Caco-2 (cell line): ENCODE results near the gene ALG12. TPM values are rescaled to one million over a fixed set of nuclear protein-coding genes. Genes with fewer than 3 reads are reported as not detected.

Source experiments
- BruUV-seq: library from RNA; stranded (reverse); fragments of 400-500 nt; replicated peaks from 2 replicates; lab custom pipeline; 2021; lab: Mats Ljungman, UMichigan
- CTCF ChIA-PET: fragments of 300-600 bp; sonication (Branson Sonifier 250); formaldehyde crosslinking; loops from one replicate; lab custom pipeline; 2022; ENCODE audit warnings: antibody characterized with exemption; lab: Charles Lee
- POLR2A ChIA-PET: fragments of 300-600 bp; sonication (Branson Sonifier 250); formaldehyde crosslinking; loops from one replicate; lab custom pipeline; 2022; ENCODE audit warnings: antibody characterized with exemption; lab: Charles Lee
- DNase-seq, 2 experiments: peaks; one replicate each; pipeline versions ENCODE4 v3.0.0 to v3.0.0-alpha.2; 2020 to 2022
- H3K27me3 ChIP-seq: replicated peaks from 2 replicates; pipeline ENCODE4 v1.6.0; 2011; ENCODE audit warnings: low read length; ENCODE audit not compliant: control insufficient read depth, insufficient read depth
- H3K36me3 ChIP-seq: 2 replicates; pipeline ENCODE4 v1.5.1; 2011; ENCODE audit warnings: low read length; ENCODE audit not compliant: control insufficient read depth, insufficient read depth
- H3K4me1 ChIP-seq: fragments of 250-450 bp; sonication (Bioruptor Pico); 2 replicates; pipeline ENCODE4 v1.5.1; 2020; ENCODE audit warnings: mild to moderate bottlenecking
- H3K4me3 ChIP-seq: 2 replicates; pipeline ENCODE4 v1.5.1; 2011; ENCODE audit warnings: low read depth, mild to moderate bottlenecking, control low read depth, low read length
- H3K9me3 ChIP-seq: fragments of 250-450 bp; sonication (Bioruptor Pico); 2 replicates; pipeline ENCODE4 v1.5.1; 2020; ENCODE audit warnings: mild to moderate bottlenecking, moderate library complexity
- H3K27ac Mint-ChIP-seq: one replicate; pipeline ENCODE4 v1.8.0; 2022; ENCODE audit warnings: mixed read lengths; ENCODE audit not compliant: unreplicated experiment
- H3K27me3 Mint-ChIP-seq: one replicate; pipeline ENCODE4 v1.8.0; 2022; ENCODE audit warnings: mixed read lengths; ENCODE audit not compliant: insufficient read depth, unreplicated experiment
- H3K36me3 Mint-ChIP-seq: one replicate; pipeline ENCODE4 v1.8.0; 2022; ENCODE audit warnings: mild to moderate bottlenecking, mixed read lengths; ENCODE audit not compliant: insufficient read depth, unreplicated experiment
- H3K4me1 Mint-ChIP-seq: one replicate; pipeline ENCODE4 v1.8.0; 2022; ENCODE audit warnings: low read depth, mixed read lengths; ENCODE audit not compliant: unreplicated experiment
- H3K4me3 Mint-ChIP-seq: one replicate; pipeline ENCODE4 v1.8.0; 2022; ENCODE audit warnings: mild to moderate bottlenecking, moderate library complexity, mixed read lengths; ENCODE audit not compliant: unreplicated experiment
- H3K9me3 Mint-ChIP-seq: one replicate; pipeline ENCODE4 v1.8.0; 2022; ENCODE audit warnings: mixed read lengths; ENCODE audit not compliant: unreplicated experiment
- intact Hi-C: fragments of 100-400 bp; cut with micrococcal nuclease; formaldehyde crosslinking; loops from one replicate; pipeline ENCODE4 v1.10.0; 2022; ENCODE audit not compliant: unreplicated experiment
- total RNA-seq: library from RNA; stranded (reverse); gene quantifications from 2 replicates; pipeline ENCODE4 v1.2.3, GENCODE V29; 2022
- TF ChIP-seq, protein P1 (sequence below), 2 experiments: fragments of 200-600 bp in 1 of 2; IDR thresholded peaks; 1 replicate in 1 of 2; 2 replicates in 1 of 2; pipeline versions ENCODE4 v1.5.1 to v1.8.0; 2011 to 2022; ENCODE audit warnings: antibody characterized with exemption in 1 of 2, control low read depth in 1 of 2, inconsistent platforms in 1 of 2, low read depth in 1 of 2, low read length in 1 of 2, mild to moderate bottlenecking in 1 of 2, moderate library complexity in 1 of 2; ENCODE audit not compliant: insufficient read depth in 1 of 2, severe bottlenecking in 1 of 2, unreplicated experiment in 1 of 2

ALG12 gene
- total RNA-seq, 1 experiment from 2014 or later, result 35.7 TPM

DNA sequence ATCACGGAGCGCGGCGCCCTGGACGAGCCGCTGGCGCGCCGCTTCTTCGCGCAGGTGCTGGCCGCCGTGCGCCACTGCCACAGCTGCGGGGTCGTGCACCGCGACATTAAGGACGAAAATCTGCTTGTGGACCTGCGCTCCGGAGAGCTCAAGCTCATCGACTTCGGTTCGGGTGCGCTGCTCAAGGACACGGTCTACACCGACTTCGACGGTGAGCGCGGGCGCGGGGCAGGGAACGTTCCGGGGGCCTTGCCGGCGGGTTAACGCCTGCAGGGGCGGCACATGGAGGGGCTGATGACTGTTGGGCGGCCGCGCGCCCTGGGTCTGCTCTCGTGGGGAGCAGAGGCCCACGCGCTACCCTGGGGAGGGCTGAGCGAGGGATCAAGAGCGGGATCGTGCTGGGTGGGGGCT is 43.4 kb upstream of the ALG12 start:
- Histone ChIP-seq H3K4me1 (peaks cover 57% of the 10 kb centered on the region), H3K27me3 (no peaks in the 10 kb centered on the region), H3K9me3 (no peaks in the 10 kb centered on the region), H3K4me3 (peak overlapping the region; percentile 80), H3K36me3 (peaks cover 4% of the 10 kb centered on the region)
- ChIA-PET CTCF (interaction anchor here (1.3 to 1.8 kb wide), 3 partner anchors 30 to 69 kb away, joined by 4 to 13 read pairs (median 5); no protein-coding TSS in a partner anchor), POLR2A (interaction anchor here (3.3 kb wide), 1 partner anchor 10 kb away, joined by 25 read pairs; no protein-coding TSS in a partner anchor)
- peak in 1 of 2 experiments; percentile 34 for DNase-seq
- Mint-ChIP-seq H3K9me3 (no peaks in the 10 kb centered on the region), H3K4me3 (peak overlapping the region; percentile 82), H3K27ac (peak overlapping the region; percentile 64), H3K27me3 (no peaks in the 10 kb centered on the region), H3K4me1 (peaks cover 7% of the 10 kb centered on the region), H3K36me3 (peaks cover 53% of the 10 kb centered on the region)
- BruUV-seq, result no TSS peak
- TF ChIP-seq, protein P1, sequence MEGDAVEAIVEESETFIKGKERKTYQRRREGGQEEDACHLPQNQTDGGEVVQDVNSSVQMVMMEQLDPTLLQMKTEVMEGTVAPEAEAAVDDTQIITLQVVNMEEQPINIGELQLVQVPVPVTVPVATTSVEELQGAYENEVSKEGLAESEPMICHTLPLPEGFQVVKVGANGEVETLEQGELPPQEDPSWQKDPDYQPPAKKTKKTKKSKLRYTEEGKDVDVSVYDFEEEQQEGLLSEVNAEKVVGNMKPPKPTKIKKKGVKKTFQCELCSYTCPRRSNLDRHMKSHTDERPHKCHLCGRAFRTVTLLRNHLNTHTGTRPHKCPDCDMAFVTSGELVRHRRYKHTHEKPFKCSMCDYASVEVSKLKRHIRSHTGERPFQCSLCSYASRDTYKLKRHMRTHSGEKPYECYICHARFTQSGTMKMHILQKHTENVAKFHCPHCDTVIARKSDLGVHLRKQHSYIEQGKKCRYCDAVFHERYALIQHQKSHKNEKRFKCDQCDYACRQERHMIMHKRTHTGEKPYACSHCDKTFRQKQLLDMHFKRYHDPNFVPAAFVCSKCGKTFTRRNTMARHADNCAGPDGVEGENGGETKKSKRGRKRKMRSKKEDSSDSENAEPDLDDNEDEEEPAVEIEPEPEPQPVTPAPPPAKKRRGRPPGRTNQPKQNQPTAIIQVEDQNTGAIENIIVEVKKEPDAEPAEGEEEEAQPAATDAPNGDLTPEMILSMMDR (IDR thresholded peaks at IDR 0.05; ENCODE audit: insufficient read depth in 1 of 2, low read depth in 1 of 2, low read length in 1 of 2, severe bottlenecking in 1 of 2, unreplicated experiment in 1 of 2), result no peak
- intact Hi-C loops, result loop anchor here (1.0 kb wide), 1 partner anchor 30 kb away; no protein-coding TSS in a partner anchor

DNA sequence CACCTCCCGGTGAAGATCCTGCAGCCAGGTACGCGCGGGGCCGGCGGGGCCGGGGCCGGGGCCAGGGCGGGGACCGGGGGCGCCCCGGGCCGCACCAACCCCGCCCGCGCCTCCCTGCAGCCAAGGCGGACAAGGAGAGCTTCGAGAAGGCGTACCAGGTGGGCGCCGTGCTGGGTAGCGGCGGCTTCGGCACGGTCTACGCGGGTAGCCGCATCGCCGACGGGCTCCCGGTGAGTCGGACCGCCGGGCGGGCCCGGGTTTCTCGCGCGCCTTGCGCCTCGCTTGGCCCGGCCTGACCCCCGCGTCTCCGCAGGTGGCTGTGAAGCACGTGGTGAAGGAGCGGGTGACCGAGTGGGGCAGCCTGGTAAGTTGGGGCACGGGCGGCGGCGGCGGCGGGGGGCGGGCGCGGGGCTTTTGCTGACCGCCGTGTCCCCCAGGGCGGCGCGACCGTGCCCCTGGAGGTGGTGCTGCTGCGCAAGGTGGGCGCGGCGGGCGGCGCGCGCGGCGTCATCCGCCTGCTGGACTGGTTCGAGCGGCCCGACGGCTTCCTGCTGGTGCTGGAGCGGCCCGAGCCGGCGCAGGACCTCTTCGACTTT is 42.9 kb upstream of the ALG12 start:
- H3K27ac Mint-ChIP-seq, result no peak overlapping the region
- Histone ChIP-seq H3K9me3 (no peaks in the 10 kb centered on the region), H3K4me1 (peaks cover 52% of the 10 kb centered on the region), H3K4me3 (peak overlapping the region; percentile 80), H3K36me3 (peaks cover 4% of the 10 kb centered on the region), H3K27me3 (no peaks in the 10 kb centered on the region)
- H3K27me3 Mint-ChIP-seq, result no peaks in the 10 kb centered on the region
- peak; percentile 53 to 74 for DNase-seq
- BruUV-seq, result TSS peak; percentile 24
- H3K4me3 Mint-ChIP-seq, result peak overlapping the region; percentile 82
- ChIA-PET POLR2A (interaction anchor here (1.0 to 3.3 kb wide), 2 partner anchors 9 to 30 kb away, joined by 3 to 25 read pairs; no protein-coding TSS in a partner anchor), CTCF (interaction anchor here (0.6 to 1.8 kb wide), 3 partner anchors 9 to 69 kb away, joined by 3 to 13 read pairs (median 4); no protein-coding TSS in a partner anchor)
- TF ChIP-seq, protein P1 (IDR thresholded peaks at IDR 0.05; ENCODE audit: insufficient read depth in 1 of 2, low read depth in 1 of 2, low read length in 1 of 2, severe bottlenecking in 1 of 2, unreplicated experiment in 1 of 2), result no peak
- H3K9me3 Mint-ChIP-seq, result no peaks in the 10 kb centered on the region
- intact Hi-C loops, result no loop called here
- peaks cover 53% of the 10 kb centered on the region for H3K36me3 Mint-ChIP-seq
- peaks cover 7% of the 10 kb centered on the region for H3K4me1 Mint-ChIP-seq

DNA sequence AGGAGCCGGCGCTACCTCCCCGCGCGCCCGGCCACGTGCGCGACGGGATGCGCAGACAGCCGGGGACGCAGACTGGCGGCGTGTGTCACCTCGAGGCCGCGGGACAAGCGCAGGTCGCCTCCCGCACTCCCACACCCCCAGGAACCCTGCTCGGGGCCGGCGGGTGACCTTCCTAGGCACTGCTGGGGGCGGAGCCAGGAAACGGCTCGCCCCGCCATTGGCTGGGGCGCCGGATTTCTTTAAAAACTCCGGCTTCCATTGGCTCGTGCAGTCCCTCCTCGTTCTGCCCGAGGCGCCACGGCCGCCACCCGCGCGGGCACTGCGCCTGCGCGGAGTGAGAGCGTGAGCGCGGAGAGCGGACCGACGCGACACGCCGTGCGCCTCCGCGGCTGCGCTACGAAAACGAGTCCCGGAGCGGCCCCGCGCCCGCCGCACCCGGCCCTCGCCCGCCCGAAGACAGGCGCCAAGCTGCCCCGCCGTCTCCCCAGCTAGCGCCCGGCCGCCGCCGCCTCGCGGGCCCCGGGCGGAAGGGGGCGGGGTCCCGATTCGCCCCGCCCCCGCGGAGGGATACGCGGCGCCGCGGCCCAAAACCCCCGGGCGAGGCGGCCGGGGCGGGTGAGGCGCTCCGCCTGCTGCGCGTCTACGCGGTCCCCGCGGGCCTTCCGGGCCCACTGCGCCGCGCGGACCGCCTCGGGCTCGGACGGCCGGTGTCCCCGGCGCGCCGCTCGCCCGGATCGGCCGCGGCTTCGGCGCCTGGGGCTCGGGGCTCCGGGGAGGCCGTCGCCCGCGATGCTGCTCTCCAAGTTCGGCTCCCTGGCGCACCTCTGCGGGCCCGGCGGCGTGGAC is 42.1 kb upstream of the ALG12 start, which contains the start of gene PIM3:
Gene PIM3 (plus strand): TSS at position 614 of the 846 bp plus-strand sequence. CDS start 176 bp downstream, at position 790.
- BruUV-seq, result no TSS peak
- intact Hi-C loops, result no loop called here

More for the DNA sequence above, 42.1 kb upstream of the ALG12 start, which contains the start of gene PIM3:
- Histone ChIP-seq H3K36me3 (peaks cover 4% of the 10 kb centered on the region), H3K9me3 (no peaks in the 10 kb centered on the region), H3K4me1 (peaks cover 46% of the 10 kb centered on the region), H3K4me3 (peak within 1 kb of the TSS; percentile 80), H3K27me3 (no peaks in the 10 kb centered on the region)
- POLR2A ChIA-PET, result interaction anchor here (1.0 to 3.3 kb wide), 2 partner anchors 9 to 30 kb away, joined by 3 to 25 read pairs; no protein-coding TSS in a partner anchor
- peak within 1 kb of the TSS; percentile 82 for H3K4me3 Mint-ChIP-seq
- TF ChIP-seq, protein P1 (IDR thresholded peaks at IDR 0.05; ENCODE audit: insufficient read depth in 1 of 2, low read depth in 1 of 2, low read length in 1 of 2, severe bottlenecking in 1 of 2, unreplicated experiment in 1 of 2), result no peak
- no peaks in the 10 kb centered on the region for H3K27me3 Mint-ChIP-seq
- H3K4me1 Mint-ChIP-seq, result peaks cover 7% of the 10 kb centered on the region
- peaks cover 52% of the 10 kb centered on the region for H3K36me3 Mint-ChIP-seq
- peak; percentile 95 to 96 for DNase-seq
- peak within 1 kb of the TSS; percentile 92 for H3K27ac Mint-ChIP-seq
- no peaks in the 10 kb centered on the region for H3K9me3 Mint-ChIP-seq
- CTCF ChIA-PET, result interaction anchor here (0.6 to 1.5 kb wide), 2 partner anchors 8 to 29 kb away, joined by 3 to 4 read pairs; no protein-coding TSS in a partner anchor
